Measurements from ENCODE around the gene ZMAT3. TPM values are rescaled to one million over a fixed set of nuclear protein-coding genes. Genes with fewer than 3 reads are reported as not detected.
A peak's percentile ranks its signal among the peaks of the same experiment; 100 is the strongest.

ZMAT3 gene
- total and polyA plus RNA-seq, 2 donors: 3.7 to 6.6 TPM

DNA sequence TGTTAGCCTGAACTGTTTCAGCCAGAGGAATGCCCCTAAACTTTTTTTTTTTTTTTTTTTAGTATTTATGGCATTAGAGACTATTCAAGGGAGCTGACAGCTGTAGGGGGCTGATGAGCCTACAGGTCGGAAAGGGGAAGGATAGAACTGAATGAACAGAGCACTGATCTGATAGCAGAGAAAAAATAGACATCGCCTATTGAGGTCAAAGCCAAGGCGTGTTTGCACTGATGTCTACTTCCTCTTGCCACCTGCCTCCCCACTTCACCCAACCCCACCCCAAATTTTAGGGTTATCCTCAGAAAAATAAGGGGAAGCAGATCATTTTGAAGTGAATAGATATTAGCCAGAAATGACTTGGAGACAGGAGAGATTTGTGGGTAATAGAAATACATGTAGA, 3.0 kb upstream of the ZMAT3 start:
- no peaks in the 10 kb centered on the region for H3K36me3 ChIP-seq (ENCODE audit: control insufficient read depth in 2 of 2, insufficient read depth in 2 of 2, low read length in 1 of 2)
- WGBS: 14% methylated on average over 3 of the region's 3 CpGs
- peak overlapping the region in 1 of 2 donors; percentile 21 for H3K27ac ChIP-seq (ENCODE audit: low read depth in 1 of 2, low read length in 1 of 2)
- no peaks in the 10 kb centered on the region for H3K27me3 ChIP-seq (ENCODE audit: control insufficient read depth in 2 of 2, insufficient read depth in 1 of 2, low read length in 1 of 2)
- no peak overlapping the region for H3K4me3 ChIP-seq (ENCODE audit: low read length in 2 of 2)
- peaks cover 11 to 28% of the 10 kb centered on the region in 2 donors for H3K4me1 ChIP-seq (ENCODE audit: control insufficient read depth in 2 of 2, insufficient read depth in 2 of 2, low read length in 2 of 2)
- H3K9me3 ChIP-seq (ENCODE audit: control insufficient read depth in 2 of 2, insufficient read depth in 1 of 2, low read length in 1 of 2): no peaks in the 10 kb centered on the region
- DNase-seq (ENCODE audit: low read depth in 6 of 9, low spot score in 9 of 9): peak in 2 of 9 donors; percentile 10 to 32

DNA sequence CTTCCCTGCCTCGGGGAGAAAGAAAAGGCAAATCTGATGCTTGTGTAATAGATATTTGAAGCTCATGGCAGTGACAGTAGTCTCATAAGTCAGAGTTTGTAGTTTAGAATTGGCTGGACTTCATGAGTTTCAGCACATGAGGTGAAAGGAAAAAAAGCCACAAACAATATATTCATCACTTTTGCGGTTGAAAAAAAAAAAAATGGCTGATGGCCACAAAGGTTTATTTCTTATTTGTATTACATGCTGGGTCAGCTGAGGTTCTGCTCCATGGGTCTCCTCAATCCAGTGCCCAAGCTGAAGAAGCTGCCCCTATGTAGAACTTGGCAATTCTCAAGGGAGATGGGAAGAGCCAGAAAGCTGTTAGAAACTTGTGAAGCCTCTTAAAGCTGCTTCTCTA, 2.2 kb upstream of the ZMAT3 start:
- Histone ChIP-seq H3K4me1 (ENCODE audit: control insufficient read depth in 2 of 2, insufficient read depth in 2 of 2, low read length in 2 of 2) (peaks cover 11 to 28% of the 10 kb centered on the region in 2 donors), H3K27ac (ENCODE audit: low read depth in 1 of 2, low read length in 1 of 2) (no peak overlapping the region), H3K27me3 (ENCODE audit: control insufficient read depth in 2 of 2, insufficient read depth in 1 of 2, low read length in 1 of 2) (no peaks in the 10 kb centered on the region), H3K9me3 (ENCODE audit: control insufficient read depth in 2 of 2, insufficient read depth in 1 of 2, low read length in 1 of 2) (no peaks in the 10 kb centered on the region), H3K36me3 (ENCODE audit: control insufficient read depth in 2 of 2, insufficient read depth in 2 of 2, low read length in 1 of 2) (no peaks in the 10 kb centered on the region), H3K4me3 (ENCODE audit: low read length in 2 of 2) (no peak overlapping the region)
- no peak for DNase-seq (ENCODE audit: low read depth in 6 of 9, low spot score in 9 of 9)
- 93% methylated on average over 2 of the region's 2 CpGs for WGBS

DNA sequence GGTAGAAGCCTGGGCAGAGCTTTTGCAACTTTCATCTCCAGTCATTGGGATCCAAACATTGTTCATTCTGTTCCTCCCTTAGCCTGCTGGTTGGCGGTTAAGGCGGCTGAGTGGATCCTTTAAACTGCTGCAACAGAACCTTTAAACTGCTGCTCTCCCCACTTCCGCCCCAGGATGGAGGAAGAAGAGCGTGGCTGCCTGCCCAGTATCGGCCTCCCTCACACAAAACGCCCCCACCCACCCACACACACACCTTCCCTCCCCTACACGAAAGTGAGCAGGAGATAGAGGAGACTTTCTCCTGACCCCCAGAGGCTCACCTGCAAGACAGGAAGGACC, 460 bp upstream of the ZMAT3 start:
- WGBS: under 1% methylated on average over 7 of the region's 7 CpGs
- H3K36me3 ChIP-seq (ENCODE audit: control insufficient read depth in 2 of 2, insufficient read depth in 2 of 2, low read length in 1 of 2): peaks cover 4 to 5% of the 10 kb centered on the region in 2 donors
- no peaks in the 10 kb centered on the region for H3K9me3 ChIP-seq (ENCODE audit: control insufficient read depth in 2 of 2, insufficient read depth in 1 of 2, low read length in 1 of 2)
- H3K4me3 ChIP-seq (ENCODE audit: low read length in 2 of 2): peak overlapping the region; percentile 79 to 96
- peaks cover 11 to 28% of the 10 kb centered on the region in 2 donors for H3K4me1 ChIP-seq (ENCODE audit: control insufficient read depth in 2 of 2, insufficient read depth in 2 of 2, low read length in 2 of 2)
- H3K27me3 ChIP-seq (ENCODE audit: control insufficient read depth in 2 of 2, insufficient read depth in 1 of 2, low read length in 1 of 2): no peaks in the 10 kb centered on the region
- H3K27ac ChIP-seq (ENCODE audit: low read depth in 1 of 2, low read length in 1 of 2): peak overlapping the region; percentile 91 to 98
- peak in 7 of 9 donors; percentile 29 to 83 (median 59) for DNase-seq (ENCODE audit: low read depth in 6 of 9, low spot score in 9 of 9)

DNA sequence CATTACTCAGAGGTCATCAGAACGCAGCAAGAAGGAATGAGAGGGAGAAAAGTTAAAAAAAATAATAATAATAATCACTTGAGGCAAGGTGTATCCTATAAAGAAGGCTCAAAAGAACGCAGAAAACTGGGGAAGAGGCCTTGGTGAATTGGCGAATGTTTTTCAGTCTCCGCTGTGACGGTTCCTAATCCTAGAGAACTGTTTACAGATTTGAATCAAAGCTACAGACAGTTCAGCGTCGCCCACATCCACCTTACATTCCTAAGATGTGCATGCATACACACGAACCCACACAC, 634 bp downstream of the ZMAT3 start:
- peak overlapping the region; percentile 79 to 96 for H3K4me3 ChIP-seq (ENCODE audit: low read length in 2 of 2)
- peaks cover 4 to 14% of the 10 kb centered on the region in 2 donors for H3K36me3 ChIP-seq (ENCODE audit: control insufficient read depth in 2 of 2, insufficient read depth in 2 of 2, low read length in 1 of 2)
- H3K4me1 ChIP-seq (ENCODE audit: control insufficient read depth in 2 of 2, insufficient read depth in 2 of 2, low read length in 2 of 2): peaks cover 11 to 28% of the 10 kb centered on the region in 2 donors
- H3K9me3 ChIP-seq (ENCODE audit: control insufficient read depth in 2 of 2, insufficient read depth in 1 of 2, low read length in 1 of 2): no peaks in the 10 kb centered on the region
- no peaks in the 10 kb centered on the region for H3K27me3 ChIP-seq (ENCODE audit: control insufficient read depth in 2 of 2, insufficient read depth in 1 of 2, low read length in 1 of 2)
- WGBS: 36% methylated on average over 8 of the region's 8 CpGs
- peak in 1 of 9 donors; percentile 30 for DNase-seq (ENCODE audit: low read depth in 6 of 9, low spot score in 9 of 9)
- H3K27ac ChIP-seq (ENCODE audit: low read depth in 1 of 2, low read length in 1 of 2): peak overlapping the region; percentile 91 to 98

DNA sequence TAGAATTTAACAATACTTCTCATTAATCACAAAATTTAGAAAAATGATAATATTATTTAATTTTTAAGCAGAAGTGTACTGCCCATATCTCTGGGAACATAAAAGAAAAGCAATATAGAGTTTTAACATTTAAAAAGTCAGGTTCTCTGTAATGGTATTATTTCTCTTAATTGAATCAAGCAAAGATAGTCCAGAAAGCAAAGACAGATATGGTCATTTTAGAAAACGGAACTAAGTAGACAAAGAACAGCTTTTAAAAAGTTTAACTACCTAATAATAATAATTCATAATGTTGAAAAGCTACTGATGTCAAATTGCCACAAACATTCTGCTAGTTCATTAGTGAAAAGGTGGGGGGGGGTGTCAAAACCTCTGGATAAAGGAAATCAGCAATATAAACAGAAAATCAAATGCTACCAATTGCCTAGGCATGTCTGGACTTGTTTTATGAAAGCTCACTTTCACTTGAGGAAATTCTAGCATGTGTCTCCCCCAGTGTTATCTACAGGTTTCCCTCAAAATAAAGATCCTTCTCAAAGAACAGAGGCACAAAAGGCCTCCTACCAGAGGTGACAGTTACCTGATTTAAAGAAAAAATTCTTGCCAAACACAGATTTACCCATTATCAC, 1.7 kb downstream of the ZMAT3 start:
- DNase-seq (ENCODE audit: low read depth in 6 of 9, low spot score in 9 of 9): no peak
- H3K4me1 ChIP-seq (ENCODE audit: control insufficient read depth in 2 of 2, insufficient read depth in 2 of 2, low read length in 2 of 2): peaks cover 11 to 28% of the 10 kb centered on the region in 2 donors
- H3K27ac ChIP-seq (ENCODE audit: low read depth in 1 of 2, low read length in 1 of 2): no peak overlapping the region
- H3K4me3 ChIP-seq (ENCODE audit: low read length in 2 of 2): no peak overlapping the region
- H3K27me3 ChIP-seq (ENCODE audit: control insufficient read depth in 2 of 2, insufficient read depth in 1 of 2, low read length in 1 of 2): no peaks in the 10 kb centered on the region
- WGBS: 96% methylated on average over 1 of the region's 1 CpG
- H3K9me3 ChIP-seq (ENCODE audit: control insufficient read depth in 2 of 2, insufficient read depth in 1 of 2, low read length in 1 of 2): no peaks in the 10 kb centered on the region
- peaks cover 4 to 18% of the 10 kb centered on the region in 2 donors for H3K36me3 ChIP-seq (ENCODE audit: control insufficient read depth in 2 of 2, insufficient read depth in 2 of 2, low read length in 1 of 2)

DNA sequence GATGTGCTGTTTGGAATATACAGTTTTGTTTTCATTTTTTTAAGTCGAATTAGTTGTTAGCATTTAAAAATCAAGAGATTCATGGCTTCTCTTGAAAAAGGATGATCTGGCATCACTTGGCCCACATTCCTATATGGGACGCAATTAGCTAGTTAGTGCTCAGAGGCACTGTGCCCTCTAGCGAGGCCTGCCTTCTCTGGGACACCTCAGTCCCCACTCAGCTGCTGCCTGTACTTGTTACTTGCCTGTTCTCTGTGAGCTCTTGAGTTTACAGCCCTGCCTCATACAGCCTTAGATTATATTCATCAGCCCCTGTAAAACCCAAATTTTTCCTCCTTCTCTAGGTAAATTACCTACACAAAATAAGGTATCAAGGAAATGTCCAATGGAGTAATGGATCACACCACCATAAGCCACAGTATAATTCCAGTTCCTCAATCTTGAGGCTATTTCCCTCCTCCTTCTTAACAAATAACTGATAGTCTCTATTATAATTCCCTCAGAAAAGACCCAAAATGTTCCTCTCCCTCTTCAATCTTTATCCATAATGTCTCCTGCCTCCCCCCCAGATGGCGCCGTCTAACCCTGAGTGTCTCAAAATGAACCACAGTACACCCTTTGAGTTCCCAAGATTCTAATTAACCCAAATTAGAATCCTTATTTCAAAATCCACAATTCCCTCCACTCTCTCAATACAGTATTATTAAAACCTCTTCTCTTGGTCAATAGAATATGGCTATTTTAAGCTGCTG, 2.7 kb downstream of the ZMAT3 start:
- no peak overlapping the region for H3K4me3 ChIP-seq (ENCODE audit: low read length in 2 of 2)
- 92% methylated on average over 5 of the region's 5 CpGs for WGBS
- H3K9me3 ChIP-seq (ENCODE audit: control insufficient read depth in 2 of 2, insufficient read depth in 1 of 2, low read length in 1 of 2): no peaks in the 10 kb centered on the region
- no peak overlapping the region for H3K27ac ChIP-seq (ENCODE audit: low read depth in 1 of 2, low read length in 1 of 2)
- DNase-seq (ENCODE audit: low read depth in 6 of 9, low spot score in 9 of 9): peak in 3 of 9 donors; percentile 23 to 49 (median 39)
- H3K36me3 ChIP-seq (ENCODE audit: control insufficient read depth in 2 of 2, insufficient read depth in 2 of 2, low read length in 1 of 2): peaks cover 4 to 18% of the 10 kb centered on the region in 2 donors
- no peaks in the 10 kb centered on the region for H3K27me3 ChIP-seq (ENCODE audit: control insufficient read depth in 2 of 2, insufficient read depth in 1 of 2, low read length in 1 of 2)
- H3K4me1 ChIP-seq (ENCODE audit: control insufficient read depth in 2 of 2, insufficient read depth in 2 of 2, low read length in 2 of 2): peaks cover 7 to 19% of the 10 kb centered on the region in 2 donors

DNA sequence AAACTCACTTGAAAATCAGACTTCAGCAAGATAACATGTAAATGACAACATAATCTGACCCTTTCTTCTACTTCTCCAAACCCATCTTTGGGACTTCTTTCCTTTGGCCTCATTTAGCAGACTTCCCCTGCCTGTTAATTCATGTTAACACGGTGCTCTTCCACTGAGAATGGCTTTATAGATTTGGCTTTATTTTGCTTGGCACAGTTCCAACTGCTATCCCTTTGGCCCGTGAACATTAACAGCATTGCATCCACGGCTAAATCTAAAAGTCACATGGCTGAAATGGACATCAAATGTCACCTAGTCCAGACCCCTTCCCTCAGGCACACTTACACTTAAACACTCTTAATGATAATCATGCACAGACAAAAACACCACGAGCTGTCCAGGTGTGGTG, 3.8 kb downstream of the ZMAT3 start:
- WGBS: 94% methylated on average over 4 of the region's 4 CpGs
- no peaks in the 10 kb centered on the region for H3K27me3 ChIP-seq (ENCODE audit: control insufficient read depth in 2 of 2, insufficient read depth in 1 of 2, low read length in 1 of 2)
- no peak overlapping the region for H3K4me3 ChIP-seq (ENCODE audit: low read length in 2 of 2)
- no peak overlapping the region for H3K27ac ChIP-seq (ENCODE audit: low read depth in 1 of 2, low read length in 1 of 2)
- peaks cover 4 to 18% of the 10 kb centered on the region in 2 donors for H3K36me3 ChIP-seq (ENCODE audit: control insufficient read depth in 2 of 2, insufficient read depth in 2 of 2, low read length in 1 of 2)
- H3K9me3 ChIP-seq (ENCODE audit: control insufficient read depth in 2 of 2, insufficient read depth in 1 of 2, low read length in 1 of 2): no peaks in the 10 kb centered on the region
- H3K4me1 ChIP-seq (ENCODE audit: control insufficient read depth in 2 of 2, insufficient read depth in 2 of 2, low read length in 2 of 2): peaks cover 7 to 11% of the 10 kb centered on the region in 2 donors
- DNase-seq (ENCODE audit: low read depth in 6 of 9, low spot score in 9 of 9): no peak

DNA sequence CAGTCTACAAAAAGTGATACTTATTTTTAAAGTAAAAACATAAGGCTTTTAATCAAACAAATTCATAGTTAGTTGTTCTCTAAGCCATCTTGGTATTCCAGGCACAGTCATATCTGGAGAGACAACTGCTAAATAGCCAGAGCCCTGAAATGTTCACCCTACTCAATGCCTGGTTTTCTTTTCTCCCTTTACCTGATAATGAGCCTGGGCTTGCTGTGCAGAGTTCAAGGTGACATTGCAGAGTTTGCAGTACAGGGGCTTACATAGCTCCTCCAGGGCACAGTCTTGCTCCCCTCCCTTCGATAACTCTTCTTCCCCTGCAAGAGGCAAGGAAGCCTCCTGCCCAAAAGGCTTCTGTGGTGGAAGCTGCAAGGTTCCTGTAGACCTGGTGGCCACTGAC, 4.3 kb downstream of the ZMAT3 start:
- H3K36me3 ChIP-seq (ENCODE audit: control insufficient read depth in 2 of 2, insufficient read depth in 2 of 2, low read length in 1 of 2): peaks cover 4 to 20% of the 10 kb centered on the region in 2 donors
- no peak overlapping the region for H3K27ac ChIP-seq (ENCODE audit: low read depth in 1 of 2, low read length in 1 of 2)
- no peaks in the 10 kb centered on the region for H3K27me3 ChIP-seq (ENCODE audit: control insufficient read depth in 2 of 2, insufficient read depth in 1 of 2, low read length in 1 of 2)
- H3K4me3 ChIP-seq (ENCODE audit: low read length in 2 of 2): no peak overlapping the region
- WGBS: 98% methylated on average over 1 of the region's 1 CpG
- DNase-seq (ENCODE audit: low read depth in 6 of 9, low spot score in 9 of 9): no peak
- no peaks in the 10 kb centered on the region for H3K9me3 ChIP-seq (ENCODE audit: control insufficient read depth in 2 of 2, insufficient read depth in 1 of 2, low read length in 1 of 2)
- H3K4me1 ChIP-seq (ENCODE audit: control insufficient read depth in 2 of 2, insufficient read depth in 2 of 2, low read length in 2 of 2): peaks cover 4 to 8% of the 10 kb centered on the region in 2 donors

DNA sequence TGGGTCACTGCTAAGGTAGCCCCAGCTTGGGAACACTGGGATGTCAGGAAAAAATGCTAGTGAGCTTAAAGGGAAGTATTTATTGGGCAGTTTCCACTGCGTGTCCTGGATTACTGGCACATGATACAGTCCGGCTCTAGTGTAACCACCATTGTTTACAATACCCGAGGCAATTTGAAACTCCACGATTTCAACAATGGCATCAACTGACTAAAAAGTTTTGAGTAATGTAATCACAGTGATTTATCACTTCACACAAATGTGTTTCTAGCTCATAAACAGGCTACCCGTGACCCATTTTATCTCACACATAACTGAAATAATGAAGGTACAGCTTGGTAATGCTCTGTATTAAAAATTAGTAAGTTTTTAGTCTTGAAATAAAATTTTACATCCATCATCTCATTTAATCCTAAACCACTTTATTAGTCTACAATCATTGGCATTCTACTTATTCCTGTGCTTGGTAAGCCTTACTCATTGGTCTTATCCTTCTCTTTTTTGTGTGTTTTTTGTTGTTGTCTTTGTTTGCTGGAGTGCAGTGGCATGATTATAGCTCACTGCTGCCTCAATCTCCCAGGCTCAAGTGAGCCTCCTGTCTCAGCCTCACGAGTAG, 7.6 kb downstream of the ZMAT3 start:
- H3K27ac ChIP-seq (ENCODE audit: low read depth in 1 of 2, low read length in 1 of 2): no peak overlapping the region
- no peaks in the 10 kb centered on the region for H3K4me1 ChIP-seq (ENCODE audit: control insufficient read depth in 2 of 2, insufficient read depth in 2 of 2, low read length in 2 of 2)
- H3K27me3 ChIP-seq (ENCODE audit: control insufficient read depth in 2 of 2, insufficient read depth in 1 of 2, low read length in 1 of 2): no peaks in the 10 kb centered on the region
- peaks cover 4 to 32% of the 10 kb centered on the region in 2 donors for H3K36me3 ChIP-seq (ENCODE audit: control insufficient read depth in 2 of 2, insufficient read depth in 2 of 2, low read length in 1 of 2)
- 98% methylated on average over 6 of the region's 6 CpGs for WGBS
- no peaks in the 10 kb centered on the region for H3K9me3 ChIP-seq (ENCODE audit: control insufficient read depth in 2 of 2, insufficient read depth in 1 of 2, low read length in 1 of 2)
- no peak overlapping the region for H3K4me3 ChIP-seq (ENCODE audit: low read length in 2 of 2)
- no peak for DNase-seq (ENCODE audit: low read depth in 6 of 9, low spot score in 9 of 9)
